Kidney capillary endothelial cell (primary cell): ENCODE measurements around the gene ZBTB21.
"Not testable (repeated sequence)": the region's sequence is repeated elsewhere in the genome, so short reads cannot be mapped to it uniquely, and the experiment has no call there.

Source experiments
- DNase-seq: peaks from one replicate; pipeline ENCODE4 v3.0.0-alpha.2; 2018; ENCODE audit warnings: low spot score

ZBTB21 gene

GRCh38 chr21:42019101-42019605, 9.0 kb upstream of the ZBTB21 start:
- no peak for DNase-seq

- no peak for DNase-seq
Observed at GRCh38 chr21:42017022-42017421, 6.9 kb upstream of the ZBTB21 start.

- no peak for DNase-seq
Observed at GRCh38 chr21:42016364-42016985, 6.3 kb upstream of the ZBTB21 start.

- DNase-seq, result no peak
Observed at GRCh38 chr21:42013931-42014330, 3.8 kb upstream of the ZBTB21 start.

- DNase-seq, result no peak
Observed at GRCh38 chr21:42013376-42013775, 3.2 kb upstream of the ZBTB21 start.

- no peak for DNase-seq
Observed at GRCh38 chr21:42012763-42013329, 2.7 kb upstream of the ZBTB21 start.

- no peak for DNase-seq
Observed at GRCh38 chr21:42012344-42012743, 2.2 kb upstream of the ZBTB21 start.

DNA sequence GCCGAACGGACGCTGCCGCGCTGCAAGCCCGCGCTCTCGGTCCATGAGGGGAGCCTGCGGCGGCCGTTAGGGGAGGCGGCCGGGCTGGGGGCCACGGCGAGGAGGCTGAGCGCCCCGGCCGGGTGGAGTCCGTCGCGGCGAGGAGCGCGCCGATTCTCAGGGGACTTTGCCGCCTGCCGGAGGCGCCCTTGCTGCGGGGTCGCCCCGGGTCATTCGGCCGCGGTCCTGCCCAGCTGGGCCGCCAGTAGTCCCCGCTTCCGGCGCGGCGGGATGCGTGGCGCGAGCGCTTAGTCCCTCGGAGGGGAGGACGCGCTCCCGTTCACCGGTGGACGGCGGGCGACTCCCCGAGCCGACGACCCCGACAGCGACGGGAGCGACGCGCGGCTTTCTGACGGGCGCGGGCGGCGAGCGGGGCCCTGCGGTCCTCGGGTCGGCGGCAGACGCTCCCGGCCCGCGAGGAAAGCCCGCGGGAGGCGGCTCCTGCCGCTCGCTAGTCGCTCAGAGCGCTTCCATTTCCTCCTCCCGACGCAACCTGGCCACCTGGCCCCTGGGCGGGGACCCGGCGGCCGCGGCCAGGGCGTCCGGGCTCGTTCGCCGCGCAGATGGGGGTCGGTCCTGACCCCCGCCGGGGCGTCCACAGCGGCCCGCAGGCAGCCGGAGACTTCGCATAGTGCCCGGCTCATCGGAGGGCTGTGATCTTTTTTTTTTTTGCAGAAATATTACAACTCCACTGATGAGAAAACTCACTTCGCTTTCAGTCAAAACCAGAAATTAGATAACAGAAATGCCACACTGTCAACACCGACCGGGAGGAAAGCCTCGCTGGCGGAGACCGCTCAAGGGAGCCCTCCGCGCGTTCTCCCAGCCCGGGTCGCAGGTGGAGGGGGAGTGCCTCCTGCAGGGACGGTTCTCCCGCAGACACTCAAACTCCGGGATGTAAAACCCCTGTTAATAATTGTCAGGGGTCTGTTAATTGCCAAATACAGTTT, 641 bp upstream of the ZBTB21 start:
- DNase-seq, result peak; percentile 30

- peak; percentile 33 for DNase-seq
Observed at GRCh38 chr21:42009018-42009830, 936 bp downstream of the ZBTB21 start.

DNA sequence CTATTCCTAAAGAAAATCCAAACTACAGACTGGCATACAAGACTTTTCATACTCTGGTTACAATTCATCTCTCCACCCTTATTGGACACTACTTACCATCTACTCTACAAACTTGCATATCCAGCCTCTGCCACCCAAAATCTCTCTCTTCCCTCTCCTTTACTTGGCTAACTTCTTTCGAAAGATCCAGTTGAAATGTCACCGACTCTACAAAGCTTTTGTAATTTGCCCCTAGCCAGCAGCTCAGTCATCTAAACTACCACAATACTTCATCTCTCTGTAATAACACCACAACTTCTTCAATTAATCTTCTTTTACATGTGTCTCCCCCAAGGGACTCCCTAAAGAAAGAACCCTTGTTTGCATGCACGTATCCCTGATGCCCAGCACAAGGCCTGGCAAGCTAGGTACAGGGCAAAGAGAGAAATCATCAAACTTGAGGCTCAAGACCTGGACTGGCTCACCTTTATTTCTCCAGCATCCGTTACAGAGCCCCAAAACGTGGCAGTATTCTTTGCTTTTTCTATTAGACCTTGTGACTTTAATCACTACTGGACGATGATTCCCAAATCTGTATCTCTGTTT, 2.7 kb downstream of the ZBTB21 start:
- DNase-seq, result no peak

DNA sequence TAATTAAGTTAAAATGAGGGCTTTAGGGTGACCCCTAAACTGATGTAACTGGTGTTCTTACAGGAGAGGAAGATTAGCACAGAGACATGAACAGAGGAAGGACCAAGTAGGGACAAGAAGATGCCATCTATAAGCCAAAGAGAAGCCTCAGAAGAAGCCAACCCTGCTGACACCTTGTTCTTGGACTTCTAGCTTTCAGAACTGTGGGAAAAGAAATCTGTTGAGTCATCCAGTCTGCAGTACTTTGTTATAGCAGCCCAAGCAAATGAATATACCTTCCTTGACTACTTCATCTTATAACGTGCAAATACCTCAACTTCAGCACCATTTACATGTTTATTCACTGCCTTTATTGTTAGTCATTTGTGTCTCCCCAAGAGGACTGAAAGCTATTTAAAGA, 3.4 kb downstream of the ZBTB21 start:
- no peak for DNase-seq

GRCh38 chr21:42004406-42005199, 5.6 kb downstream of the ZBTB21 start:
- no peak for DNase-seq

- DNase-seq, result peak; percentile 9
Observed at GRCh38 chr21:42003051-42003461, 7.1 kb downstream of the ZBTB21 start.

DNA sequence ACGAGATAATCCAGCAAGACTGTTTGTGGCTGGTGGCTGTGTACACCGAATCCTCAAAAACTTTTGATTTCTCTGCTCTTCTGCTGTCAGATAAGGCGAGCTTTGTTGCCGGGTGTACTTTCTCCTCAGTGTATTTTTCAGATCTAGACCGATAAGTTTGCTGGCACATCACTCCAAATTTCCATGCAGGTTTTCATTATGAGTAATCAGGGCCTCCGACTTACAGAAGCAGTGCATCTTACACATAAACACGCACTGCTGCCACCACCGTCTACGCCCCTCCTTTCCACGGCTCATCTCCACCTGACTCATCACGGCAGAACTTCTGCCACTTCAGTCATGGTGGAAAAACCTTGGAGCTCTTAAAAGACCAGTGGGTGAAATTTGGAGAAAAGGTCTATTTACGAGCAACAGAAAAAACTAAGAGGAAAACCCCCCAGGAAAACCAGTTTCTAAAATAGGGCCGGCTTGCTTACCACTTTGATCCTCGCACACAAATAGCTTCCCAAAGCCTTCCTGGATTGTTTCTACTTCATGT, 7.7 kb downstream of the ZBTB21 start:
- no peak for DNase-seq

DNA sequence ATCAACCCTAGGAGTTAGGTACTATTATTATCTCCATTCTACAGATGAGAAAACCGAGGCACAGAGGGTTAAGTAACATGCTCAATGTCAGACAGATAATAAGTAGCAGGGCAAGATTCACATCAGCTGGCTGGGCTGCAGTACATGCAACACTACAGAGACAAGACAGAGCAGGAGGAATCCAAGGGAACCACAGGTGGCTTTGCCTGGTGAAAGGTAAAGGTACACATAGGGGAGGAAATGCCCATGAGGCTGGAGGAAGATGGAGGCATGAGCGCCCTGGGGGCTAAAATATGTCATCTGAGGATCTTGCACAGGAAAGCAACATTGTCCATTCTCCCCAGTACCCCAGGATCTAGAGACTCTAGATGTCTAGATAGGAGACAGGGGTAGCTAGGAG, 8.4 kb downstream of the ZBTB21 start:
- no peak for DNase-seq

- no peak for DNase-seq
Observed at GRCh38 chr21:42000908-42001307, 9.3 kb downstream of the ZBTB21 start.

DNA sequence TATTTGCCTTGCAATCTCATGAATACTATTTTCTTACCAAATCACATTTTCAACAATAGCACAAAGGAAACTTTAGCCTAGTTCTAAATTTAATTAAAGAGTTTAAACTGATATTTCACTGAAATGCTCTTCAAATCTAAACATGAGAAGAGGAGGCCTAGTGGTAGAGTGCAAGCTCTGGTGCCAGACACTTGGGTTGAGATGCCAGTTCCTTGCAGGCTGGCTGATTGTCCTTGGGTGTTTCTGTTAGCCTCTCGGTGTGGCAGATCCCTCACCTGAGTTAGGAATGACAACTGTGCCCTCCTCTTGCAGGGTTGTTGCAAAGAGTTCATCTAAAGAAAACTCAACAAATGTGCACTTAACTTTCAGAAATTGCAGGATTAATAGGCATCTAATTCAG, 12.5 kb downstream of the ZBTB21 start:
- DNase-seq, result no peak

GRCh38 chr21:41995577-41995976, 14.6 kb downstream of the ZBTB21 start:
- no peak for DNase-seq

- not testable (repeated sequence) for DNase-seq
Observed at GRCh38 chr21:41994613-41995012, 15.5 kb downstream of the ZBTB21 start.

GRCh38 chr21:41993744-41994143, 16.4 kb downstream of the ZBTB21 start:
- no peak for DNase-seq
